HG02970 (cell line): ENCODE data around the gene PTPRD.

ENCODE experiments used
- ATAC-seq: cut with Tn5 transposase; IDR thresholded peaks from one replicate; pipeline ENCODE4 v1.9.1; 2021; ENCODE audit warnings: mild to moderate bottlenecking, moderate library complexity, moderate number of reproducible peaks; ENCODE audit not compliant: unreplicated experiment, low FRiP score

Gene PTPRD

GRCh38 chr9:8539681-8540197 lies 2073.1 kb downstream of the PTPRD start:
- ATAC-seq: no peak

- no peak for ATAC-seq
Observed at GRCh38 chr9:8536845-8537244, 2076.0 kb downstream of the PTPRD start.

GRCh38 chr9:8534828-8535227 lies 2078.0 kb downstream of the PTPRD start:
- no peak for ATAC-seq

- no peak for ATAC-seq
Observed at GRCh38 chr9:8533681-8534080, 2079.1 kb downstream of the PTPRD start.

- no peak for ATAC-seq
Observed at GRCh38 chr9:8531826-8532415, 2080.9 kb downstream of the PTPRD start.

- ATAC-seq: no peak
Observed at GRCh38 chr9:8521112-8521511, 2091.7 kb downstream of the PTPRD start.

GRCh38 chr9:8515748-8516147 lies 2097.1 kb downstream of the PTPRD start:
- ATAC-seq: no peak

GRCh38 chr9:8514760-8515159 lies 2098.0 kb downstream of the PTPRD start:
- no peak for ATAC-seq

- no peak for ATAC-seq
Observed at GRCh38 chr9:8508671-8509290, 2104.0 kb downstream of the PTPRD start.

GRCh38 chr9:8494571-8494970 lies 2118.2 kb downstream of the PTPRD start:
- no peak for ATAC-seq

- ATAC-seq: no peak
Observed at GRCh38 chr9:8492679-8493078, 2120.1 kb downstream of the PTPRD start.

GRCh38 chr9:8492024-8492423 lies 2120.8 kb downstream of the PTPRD start:
- ATAC-seq: no peak

- no peak for ATAC-seq
Observed at GRCh38 chr9:8491563-8491962, 2121.2 kb downstream of the PTPRD start.

GRCh38 chr9:8489835-8490234 lies 2123.0 kb downstream of the PTPRD start:
- no peak for ATAC-seq

- no peak for ATAC-seq
Observed at GRCh38 chr9:8486095-8486494, 2126.7 kb downstream of the PTPRD start.

- ATAC-seq: no peak
Observed at GRCh38 chr9:8484597-8485191, 2128.1 kb downstream of the PTPRD start.

GRCh38 chr9:8477450-8477849 lies 2135.4 kb downstream of the PTPRD start:
- no peak for ATAC-seq

GRCh38 chr9:8474937-8475336 lies 2137.9 kb downstream of the PTPRD start:
- no peak for ATAC-seq

- no peak for ATAC-seq
Observed at GRCh38 chr9:8473244-8474020, 2139.4 kb downstream of the PTPRD start.

- ATAC-seq: no peak
Observed at GRCh38 chr9:8468045-8468637, 2144.7 kb downstream of the PTPRD start.

- no peak for ATAC-seq
Observed at GRCh38 chr9:8457816-8458215, 2155.0 kb downstream of the PTPRD start.
